HL-60 (cell line): ENCODE results near the gene ADPRH.
"Not testable (repeated sequence)": the region's sequence is repeated elsewhere in the genome, so short reads cannot be mapped to it uniquely, and the experiment has no call there.

ENCODE experiments used
- DNase-seq, 2 experiments: peaks; one replicate each; pipeline ENCODE4 v3.0.0-alpha.2; 2010 to 2020; ENCODE audit warnings: low read depth in 1 of 2, low spot score in 1 of 2
- H3K27ac ChIP-seq: fragments of 250-450 bp; sonication (Bioruptor Pico); replicated peaks from 2 replicates; pipeline ENCODE4 v1.5.1; 2020; ENCODE audit warnings: mild to moderate bottlenecking, moderate library complexity
- H3K27me3 ChIP-seq: fragments of 250-450 bp; sonication (Bioruptor Pico); 2 replicates; pipeline ENCODE4 v1.5.1; 2021; ENCODE audit warnings: mild to moderate bottlenecking, moderate library complexity; ENCODE audit not compliant: insufficient read depth, poor library complexity, severe bottlenecking
- H3K4me3 ChIP-seq: replicated peaks from 2 replicates; pipeline ENCODE4 v1.5.1; 2011; ENCODE audit warnings: mild to moderate bottlenecking, control low read depth, low read length; ENCODE audit not compliant: insufficient read depth
- CTCF ChIP-seq: IDR thresholded peaks from one replicate; pipeline ENCODE4 v1.5.1; 2011; ENCODE audit warnings: low read length, control low read depth, inconsistent platforms; ENCODE audit not compliant: insufficient read depth
- GABPA ChIP-seq: IDR thresholded peaks from 2 replicates; pipeline ENCODE4 v1.6.1; 2012; ENCODE audit warnings: low read depth
- POLR2AphosphoS5 ChIP-seq: IDR thresholded peaks from 2 replicates; pipeline ENCODE4 v1.6.1; 2012; ENCODE audit warnings: low read depth
- REST ChIP-seq: IDR thresholded peaks from 2 replicates; pipeline ENCODE4 v1.6.1; 2012; ENCODE audit warnings: low read depth; ENCODE audit not compliant: insufficient replicate concordance
- SPI1 ChIP-seq: IDR thresholded peaks from 2 replicates; pipeline ENCODE4 v1.6.1; 2012; ENCODE audit warnings: low read depth, mild to moderate bottlenecking, borderline replicate concordance

Gene ADPRH

DNA sequence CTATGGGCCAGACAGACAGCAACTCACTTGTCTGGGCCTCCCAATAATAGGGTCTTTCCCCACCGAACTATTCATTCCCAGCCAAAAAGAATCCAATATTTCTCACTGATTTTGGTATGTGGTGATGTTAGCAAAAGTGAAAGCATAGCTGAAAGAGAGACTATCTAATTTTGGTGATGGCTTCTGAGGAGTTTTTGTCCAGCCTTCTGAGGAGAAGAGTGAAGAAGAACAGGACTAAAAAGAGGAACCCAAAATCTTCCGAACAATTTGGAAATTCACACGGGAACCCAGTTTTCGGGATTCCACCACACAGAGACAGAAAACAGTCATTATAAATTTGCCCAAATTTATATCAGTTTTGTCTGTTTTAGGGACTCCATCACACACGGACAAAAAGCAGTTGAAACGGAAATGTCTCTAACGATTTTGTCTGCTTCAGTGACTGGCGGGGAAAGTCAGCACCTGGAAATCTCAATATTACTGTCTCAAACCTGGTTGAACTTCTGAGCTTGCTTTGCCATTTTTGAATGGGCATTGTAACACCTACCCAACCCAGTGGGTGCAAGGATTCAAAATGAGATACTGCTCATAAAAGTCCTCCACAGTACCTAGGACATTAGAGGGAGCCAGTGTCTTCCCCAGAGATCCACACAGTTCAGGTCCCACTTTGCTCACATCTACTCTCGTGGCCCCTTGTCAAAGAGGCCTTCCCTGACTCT, 28.9 kb upstream of the ADPRH start:
- H3K27me3 ChIP-seq: no peaks in the 10 kb centered on the region
- H3K4me3 ChIP-seq: no peak overlapping the region
- DNase-seq: no peak
- H3K27ac ChIP-seq: no peak overlapping the region
- TF ChIP-seq GABPA (no peak), POLR2AphosphoS5 (no peak), CTCF (no peak), REST (no peak), SPI1 (no peak)

- Histone ChIP-seq H3K4me3 (no peak overlapping the region), H3K27me3 (no peaks in the 10 kb centered on the region), H3K27ac (no peak overlapping the region)
- no peak for DNase-seq
- TF ChIP-seq POLR2AphosphoS5 (no peak), CTCF (no peak), REST (no peak), GABPA (no peak), SPI1 (no peak)
Measured at GRCh38 chr3:119551598-119551997, 27.7 kb upstream of the ADPRH start.

DNA sequence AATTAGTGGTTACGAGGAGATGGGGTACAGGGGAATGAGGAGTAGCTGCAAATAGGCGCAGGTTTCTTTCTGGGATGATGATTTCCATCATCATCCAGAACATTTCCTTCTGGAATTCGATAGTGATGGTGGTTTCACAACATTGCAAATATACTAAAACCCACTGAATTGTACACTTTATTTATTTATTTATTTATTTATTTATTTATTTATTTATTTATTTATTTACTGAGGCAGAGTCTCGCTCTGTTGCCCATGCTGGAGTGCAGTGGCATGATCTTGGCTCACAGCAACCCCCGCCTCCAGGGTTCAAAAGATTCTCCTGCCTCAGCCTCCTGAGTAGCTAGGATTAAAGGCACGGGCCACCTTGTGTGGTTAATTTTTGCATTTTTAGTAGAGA, 26.4 kb upstream of the ADPRH start:
- DNase-seq, H3K27ac ChIP-seq, H3K27me3 ChIP-seq, H3K4me3 ChIP-seq: not testable (repeated sequence)

DNA sequence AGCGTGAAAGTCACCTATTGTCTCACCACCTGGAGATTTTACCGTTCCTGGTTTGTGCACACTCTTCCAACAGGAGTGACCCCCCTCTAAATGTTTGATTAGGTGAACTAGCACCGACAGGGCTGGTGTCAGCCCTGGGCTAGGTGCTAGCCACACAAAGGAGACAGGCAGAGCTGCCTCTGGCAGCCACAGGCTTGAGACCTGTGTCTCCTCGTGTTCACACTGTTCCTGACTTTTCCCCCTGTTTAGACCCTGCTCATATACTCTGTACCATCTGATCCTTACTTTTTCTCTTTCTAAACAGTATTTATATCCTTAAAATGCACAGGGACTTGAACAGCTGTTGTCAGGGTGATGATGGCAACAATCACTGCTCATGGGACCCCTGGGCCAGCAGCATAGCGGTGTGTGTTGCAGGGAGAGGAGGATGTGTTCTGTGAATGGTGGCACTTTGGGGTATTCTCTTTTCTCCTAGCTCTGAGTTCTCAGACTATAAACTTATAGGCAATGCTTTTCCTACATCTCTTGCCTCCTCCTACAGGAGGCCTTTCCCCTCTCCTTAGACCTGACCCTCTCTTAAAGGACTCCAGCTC, 25.4 kb upstream of the ADPRH start:
- no peak overlapping the region for H3K27ac ChIP-seq
- DNase-seq: no peak
- TF ChIP-seq GABPA: no peak
- no peak for TF ChIP-seq CTCF
- no peak for TF ChIP-seq POLR2AphosphoS5
- TF ChIP-seq SPI1: no peak
- TF ChIP-seq REST: no peak
- H3K4me3 ChIP-seq: no peak overlapping the region
- H3K27me3 ChIP-seq: no peaks in the 10 kb centered on the region
